Kidney epithelial cell (primary cell): ENCODE data around the gene PALS2. TPM values are rescaled to one million over a fixed set of nuclear protein-coding genes. Genes with fewer than 3 reads are reported as not detected.

Experiments
- DNase-seq: peaks from one replicate; pipeline ENCODE4 v3.0.0-alpha.2; 2010; ENCODE audit warnings: low read depth
- H3K27me3 ChIP-seq: 2 replicates; pipeline ENCODE4 v1.6.0; 2011; ENCODE audit warnings: low read length; ENCODE audit not compliant: control insufficient read depth, insufficient read depth
- H3K36me3 ChIP-seq: 2 replicates; pipeline ENCODE4 v1.5.1; 2011; ENCODE audit warnings: low read length; ENCODE audit not compliant: control insufficient read depth, insufficient read depth
- H3K4me3 ChIP-seq: 2 replicates; pipeline ENCODE4 v1.5.1; 2011; ENCODE audit warnings: low read depth, mild to moderate bottlenecking, control low read depth, low read length
- total RNA-seq: library from RNA; depleted of rRNA; stranded (reverse); fragments of >200 nt; gene quantifications from 2 replicates; pipeline ENCODE4 v1.2.3, GENCODE V29; 2015
- TF ChIP-seq, protein P1 (sequence below): IDR thresholded peaks from 2 replicates; pipeline ENCODE4 v1.5.1; 2011; ENCODE audit warnings: mild to moderate bottlenecking, moderate library complexity, low read length, control low read depth, inconsistent platforms; ENCODE audit not compliant: insufficient read depth, poor library complexity, severe bottlenecking

The PALS2 gene
- total RNA-seq, 1 donor from 2014 or later = 8.0 TPM

DNA sequence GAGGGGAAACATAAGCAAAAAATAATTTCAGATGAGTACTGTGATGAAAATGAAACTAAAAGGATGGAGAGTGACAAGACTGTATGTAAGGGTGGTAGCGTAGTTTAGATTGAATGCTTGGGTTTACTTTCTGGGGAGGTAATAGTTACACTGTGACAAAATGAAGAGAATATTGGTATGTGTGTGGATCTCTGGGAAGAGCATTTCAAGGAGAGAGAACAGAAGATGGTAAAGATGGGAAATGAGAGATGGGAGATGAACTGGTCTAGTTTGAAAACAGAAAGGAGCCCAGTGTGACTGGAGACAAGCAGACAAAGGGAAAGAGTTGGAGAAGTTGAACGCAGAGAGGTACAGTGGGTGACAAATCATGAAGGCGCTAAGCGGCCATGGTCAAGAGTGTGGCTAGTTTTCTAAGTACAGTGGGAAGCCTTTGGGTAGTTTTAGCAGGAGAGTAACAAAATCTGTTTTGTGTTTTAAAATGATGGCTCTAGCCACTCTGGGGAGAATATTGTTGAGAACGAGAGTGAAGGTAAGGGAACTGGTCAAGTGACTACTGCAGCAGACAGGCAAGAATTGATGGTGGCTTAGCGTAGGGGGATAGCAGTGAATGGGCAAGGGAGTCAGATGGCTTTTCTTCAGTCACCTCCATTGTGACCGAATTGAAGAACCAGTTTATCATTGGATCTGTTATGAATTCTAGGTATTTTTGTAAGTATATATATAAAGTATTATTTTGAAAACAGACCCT is 22.6 kb downstream of the PALS2 start:
- no peak for DNase-seq
- H3K27me3 ChIP-seq = no peaks in the 10 kb centered on the region
- H3K4me3 ChIP-seq = no peak overlapping the region
- no peaks in the 10 kb centered on the region for H3K36me3 ChIP-seq
- TF ChIP-seq, protein P1, sequence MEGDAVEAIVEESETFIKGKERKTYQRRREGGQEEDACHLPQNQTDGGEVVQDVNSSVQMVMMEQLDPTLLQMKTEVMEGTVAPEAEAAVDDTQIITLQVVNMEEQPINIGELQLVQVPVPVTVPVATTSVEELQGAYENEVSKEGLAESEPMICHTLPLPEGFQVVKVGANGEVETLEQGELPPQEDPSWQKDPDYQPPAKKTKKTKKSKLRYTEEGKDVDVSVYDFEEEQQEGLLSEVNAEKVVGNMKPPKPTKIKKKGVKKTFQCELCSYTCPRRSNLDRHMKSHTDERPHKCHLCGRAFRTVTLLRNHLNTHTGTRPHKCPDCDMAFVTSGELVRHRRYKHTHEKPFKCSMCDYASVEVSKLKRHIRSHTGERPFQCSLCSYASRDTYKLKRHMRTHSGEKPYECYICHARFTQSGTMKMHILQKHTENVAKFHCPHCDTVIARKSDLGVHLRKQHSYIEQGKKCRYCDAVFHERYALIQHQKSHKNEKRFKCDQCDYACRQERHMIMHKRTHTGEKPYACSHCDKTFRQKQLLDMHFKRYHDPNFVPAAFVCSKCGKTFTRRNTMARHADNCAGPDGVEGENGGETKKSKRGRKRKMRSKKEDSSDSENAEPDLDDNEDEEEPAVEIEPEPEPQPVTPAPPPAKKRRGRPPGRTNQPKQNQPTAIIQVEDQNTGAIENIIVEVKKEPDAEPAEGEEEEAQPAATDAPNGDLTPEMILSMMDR = no peak

DNA sequence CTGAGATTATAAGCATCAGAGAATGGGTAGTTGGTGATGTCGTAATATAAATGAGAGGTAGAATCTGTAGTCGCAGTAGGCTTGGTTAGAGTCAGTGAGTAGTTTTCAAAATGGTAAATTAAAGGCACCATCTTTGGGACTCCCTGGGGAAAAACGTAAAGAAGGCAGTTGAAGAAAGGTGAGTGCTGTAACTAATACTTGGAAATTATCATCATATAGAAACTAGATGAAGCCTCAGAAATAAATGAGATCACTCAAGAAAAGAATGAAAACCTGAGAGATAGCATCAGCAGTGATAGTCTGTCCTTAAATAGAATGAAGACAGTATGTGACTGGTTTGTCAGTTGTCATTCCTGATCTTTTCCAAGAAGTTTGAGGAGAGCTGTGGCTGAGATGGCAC is 23.8 kb downstream of the PALS2 start:
- TF ChIP-seq, protein P1 = no peak
- no peak for DNase-seq
- Histone ChIP-seq H3K4me3 (no peak overlapping the region), H3K36me3 (no peaks in the 10 kb centered on the region), H3K27me3 (no peaks in the 10 kb centered on the region)

DNA sequence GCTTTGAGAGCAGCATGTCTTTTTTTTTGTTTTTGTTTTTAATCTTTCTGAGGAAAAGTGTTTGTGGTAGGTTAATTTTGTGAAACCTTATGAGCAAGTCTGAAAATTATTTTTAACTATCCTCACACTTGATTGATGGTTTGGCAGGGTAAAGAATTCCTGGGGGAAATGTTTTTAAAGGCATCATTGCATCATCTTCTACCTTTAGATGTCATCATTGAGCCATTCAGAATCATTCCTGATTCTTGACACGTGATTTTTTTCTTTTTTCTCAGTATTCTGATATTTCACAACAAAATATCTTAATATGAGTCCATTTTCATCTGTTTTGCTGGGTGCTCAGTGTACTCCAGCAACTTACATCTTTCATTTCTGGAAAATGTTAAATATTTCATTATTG is 28.3 kb downstream of the PALS2 start:
- H3K27me3 ChIP-seq = no peaks in the 10 kb centered on the region
- no peak overlapping the region for H3K4me3 ChIP-seq
- TF ChIP-seq, protein P1 = no peak
- no peak for DNase-seq
- no peaks in the 10 kb centered on the region for H3K36me3 ChIP-seq

DNA sequence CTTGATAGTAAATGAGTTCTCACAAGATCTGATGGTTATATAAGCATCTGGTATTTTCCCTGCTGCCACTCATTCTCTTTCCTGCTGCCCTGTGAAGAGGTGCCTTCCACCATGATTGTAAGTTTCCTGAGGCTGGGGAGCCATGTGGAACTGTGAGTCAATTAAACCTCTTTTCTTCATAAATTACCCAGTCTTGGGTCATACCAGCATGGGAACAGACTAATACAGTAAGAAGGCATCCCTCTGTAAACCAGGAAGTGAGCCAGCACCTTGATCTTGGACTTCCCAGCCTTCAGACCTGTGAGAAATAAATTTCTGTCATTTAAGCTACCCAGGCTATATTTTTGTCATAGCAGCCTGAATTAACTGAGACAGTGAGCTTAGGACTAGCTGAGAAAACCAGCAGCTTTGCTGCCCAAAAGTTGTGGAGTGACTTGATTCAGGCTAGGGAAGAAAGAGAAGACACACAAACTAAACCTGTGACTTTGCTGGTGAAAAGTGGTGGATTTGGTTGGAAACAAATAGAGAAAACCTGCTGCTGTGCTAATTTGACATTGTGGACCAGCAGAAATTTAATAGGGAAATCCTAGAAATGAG is 29.7 kb downstream of the PALS2 start:
- no peak overlapping the region for H3K4me3 ChIP-seq
- no peaks in the 10 kb centered on the region for H3K36me3 ChIP-seq
- no peak for DNase-seq
- TF ChIP-seq, protein P1 = no peak
- no peaks in the 10 kb centered on the region for H3K27me3 ChIP-seq

DNA sequence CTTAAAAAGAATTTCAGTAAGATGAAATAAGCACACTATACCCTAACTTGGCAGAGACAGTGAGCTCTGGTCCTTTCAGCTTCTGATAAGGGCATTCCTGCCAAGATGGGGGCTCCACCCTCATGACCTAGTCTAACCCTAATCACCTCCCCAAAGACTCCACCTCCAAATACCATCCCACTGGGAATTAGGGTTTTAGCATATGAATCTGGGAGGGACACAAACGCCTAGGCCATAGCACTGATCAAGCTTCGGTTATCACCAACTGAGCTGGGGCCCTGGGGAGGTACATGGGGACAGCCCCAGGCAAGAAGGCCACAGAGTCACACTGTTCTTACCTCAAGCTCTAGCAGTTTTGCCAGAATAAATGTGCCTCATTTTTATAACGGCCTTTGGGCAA is 31.4 kb downstream of the PALS2 start:
- Histone ChIP-seq H3K4me3 (no peak overlapping the region), H3K36me3 (no peaks in the 10 kb centered on the region), H3K27me3 (no peaks in the 10 kb centered on the region)
- TF ChIP-seq, protein P1 = no peak
- no peak for DNase-seq
